ENCODE measurements around the gene RAPGEF5. TPM values are rescaled to one million over a fixed set of nuclear protein-coding genes. Genes with fewer than 3 reads are reported as not detected.

RAPGEF5 gene
- total RNA-seq, 1 donor from 2014 or later = 5.8 TPM

- Histone ChIP-seq H3K27me3 (ENCODE audit: control insufficient read depth, insufficient read depth, low read length) (no peaks in the 10 kb centered on the region), H3K4me3 (ENCODE audit: low read depth, low read length) (no peak overlapping the region), H3K36me3 (ENCODE audit: control insufficient read depth, insufficient read depth, low read length) (no peaks in the 10 kb centered on the region)
- no peak for TF ChIP-seq CTCF (IDR thresholded peaks at IDR 0.05; ENCODE audit: insufficient read depth, low read length, severe bottlenecking)
- FAIRE-seq = no peak
- DNase-seq (ENCODE audit: low read depth) = no peak
These were observed 236.4 kb downstream of the RAPGEF5 start for GRCh38 chr7:22120391-22121053.

GRCh38 chr7:22117222-22117621, 239.7 kb downstream of the RAPGEF5 start:
- TF ChIP-seq CTCF (IDR thresholded peaks at IDR 0.05; ENCODE audit: insufficient read depth, low read length, severe bottlenecking) = no peak
- no peaks in the 10 kb centered on the region for H3K36me3 ChIP-seq (ENCODE audit: control insufficient read depth, insufficient read depth, low read length)
- DNase-seq (ENCODE audit: low read depth) (no peak), FAIRE-seq (no peak)
- no peaks in the 10 kb centered on the region for H3K27me3 ChIP-seq (ENCODE audit: control insufficient read depth, insufficient read depth, low read length)
- H3K4me3 ChIP-seq (ENCODE audit: low read depth, low read length) = no peak overlapping the region

- no peaks in the 10 kb centered on the region for H3K27me3 ChIP-seq (ENCODE audit: control insufficient read depth, insufficient read depth, low read length)
- no peak for DNase-seq (ENCODE audit: low read depth)
- H3K4me3 ChIP-seq (ENCODE audit: low read depth, low read length) = no peak overlapping the region
- FAIRE-seq = no peak
- no peaks in the 10 kb centered on the region for H3K36me3 ChIP-seq (ENCODE audit: control insufficient read depth, insufficient read depth, low read length)
- no peak for TF ChIP-seq CTCF (IDR thresholded peaks at IDR 0.05; ENCODE audit: insufficient read depth, low read length, severe bottlenecking)
These were observed 240.4 kb downstream of the RAPGEF5 start for GRCh38 chr7:22116451-22117030.

GRCh38 chr7:22115689-22116088, 241.3 kb downstream of the RAPGEF5 start:
- no peak for TF ChIP-seq CTCF (IDR thresholded peaks at IDR 0.05; ENCODE audit: insufficient read depth, low read length, severe bottlenecking)
- no peaks in the 10 kb centered on the region for H3K36me3 ChIP-seq (ENCODE audit: control insufficient read depth, insufficient read depth, low read length)
- FAIRE-seq (no peak), DNase-seq (ENCODE audit: low read depth) (no peak)
- no peak overlapping the region for H3K4me3 ChIP-seq (ENCODE audit: low read depth, low read length)
- no peaks in the 10 kb centered on the region for H3K27me3 ChIP-seq (ENCODE audit: control insufficient read depth, insufficient read depth, low read length)

GRCh38 chr7:22114440-22114981, 242.4 kb downstream of the RAPGEF5 start:
- TF ChIP-seq CTCF (IDR thresholded peaks at IDR 0.05; ENCODE audit: insufficient read depth, low read length, severe bottlenecking) = no peak
- no peak for FAIRE-seq

More at GRCh38 chr7:22114440-22114981, 242.4 kb downstream of the RAPGEF5 start:
- Histone ChIP-seq H3K4me3 (ENCODE audit: low read depth, low read length) (no peak overlapping the region), H3K27me3 (ENCODE audit: control insufficient read depth, insufficient read depth, low read length) (no peaks in the 10 kb centered on the region), H3K36me3 (ENCODE audit: control insufficient read depth, insufficient read depth, low read length) (no peaks in the 10 kb centered on the region)
- DNase-seq (ENCODE audit: low read depth) = no peak

Data from bronchial epithelial cell (primary cell).